A673 (cell line): ENCODE data around the gene THOC5.

Experiments
- EZH2 ChIP-seq: fragments of 200-600 bp; sonication (generic); IDR thresholded peaks from 2 replicates; pipeline ENCODE4 v1.6.1; 2017; ENCODE audit warnings: borderline replicate concordance, low read depth, mild to moderate bottlenecking, mixed read lengths, antibody characterized with exemption, low read length; ENCODE audit not compliant: poor library complexity, severe bottlenecking
- TF ChIP-seq, protein P1 (sequence below): fragments of 300-800, 200-600 bp; sonication (generic); conservative IDR thresholded peaks from 2 replicates; pipeline ENCODE4 v1.5.1; 2017; ENCODE audit warnings: low read depth, mild to moderate bottlenecking, antibody characterized with exemption, low read length, moderate library complexity, mixed read lengths

DNA sequence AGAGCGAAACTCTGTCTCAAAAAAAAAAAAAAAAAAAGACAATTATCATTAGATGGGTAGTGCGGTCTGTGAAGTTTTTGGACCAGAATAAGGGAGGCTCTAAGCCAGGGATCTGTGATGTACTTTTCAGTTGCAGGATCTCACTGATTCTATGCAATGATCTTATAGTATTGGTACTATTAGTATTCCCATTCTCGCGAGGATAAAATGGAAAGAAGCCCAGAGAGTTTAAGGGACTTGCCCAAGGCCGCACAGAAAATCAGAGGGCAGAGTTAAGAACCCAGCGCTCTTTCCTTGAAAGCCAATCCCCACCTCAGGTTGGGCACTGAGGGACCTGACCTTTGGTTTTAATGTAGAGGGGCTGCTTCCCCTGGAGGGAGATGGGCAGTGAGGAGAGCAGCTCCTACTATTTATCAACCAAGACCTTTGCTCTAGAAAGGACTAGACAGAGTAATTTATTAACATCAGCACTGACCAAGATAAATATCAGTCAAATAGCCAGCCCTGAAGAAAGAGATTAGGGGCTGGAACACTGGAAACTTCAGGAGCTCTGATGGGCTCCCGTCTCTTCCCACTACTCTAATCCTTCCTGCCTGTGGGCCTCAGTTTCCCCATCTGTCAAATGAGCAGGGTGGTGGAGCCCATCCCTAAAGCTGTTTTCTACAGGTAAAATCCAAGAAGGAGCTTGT, 21.3 kb upstream of the THOC5 start:
- TF ChIP-seq, protein P1, sequence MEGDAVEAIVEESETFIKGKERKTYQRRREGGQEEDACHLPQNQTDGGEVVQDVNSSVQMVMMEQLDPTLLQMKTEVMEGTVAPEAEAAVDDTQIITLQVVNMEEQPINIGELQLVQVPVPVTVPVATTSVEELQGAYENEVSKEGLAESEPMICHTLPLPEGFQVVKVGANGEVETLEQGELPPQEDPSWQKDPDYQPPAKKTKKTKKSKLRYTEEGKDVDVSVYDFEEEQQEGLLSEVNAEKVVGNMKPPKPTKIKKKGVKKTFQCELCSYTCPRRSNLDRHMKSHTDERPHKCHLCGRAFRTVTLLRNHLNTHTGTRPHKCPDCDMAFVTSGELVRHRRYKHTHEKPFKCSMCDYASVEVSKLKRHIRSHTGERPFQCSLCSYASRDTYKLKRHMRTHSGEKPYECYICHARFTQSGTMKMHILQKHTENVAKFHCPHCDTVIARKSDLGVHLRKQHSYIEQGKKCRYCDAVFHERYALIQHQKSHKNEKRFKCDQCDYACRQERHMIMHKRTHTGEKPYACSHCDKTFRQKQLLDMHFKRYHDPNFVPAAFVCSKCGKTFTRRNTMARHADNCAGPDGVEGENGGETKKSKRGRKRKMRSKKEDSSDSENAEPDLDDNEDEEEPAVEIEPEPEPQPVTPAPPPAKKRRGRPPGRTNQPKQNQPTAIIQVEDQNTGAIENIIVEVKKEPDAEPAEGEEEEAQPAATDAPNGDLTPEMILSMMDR: no peak
- no peak for TF ChIP-seq EZH2
